Neutrophil (primary cell): ENCODE measurements around the gene TXNDC9.
"Not testable (repeated sequence)": the region's sequence is repeated elsewhere in the genome, so short reads cannot be mapped to it uniquely, and the experiment has no call there.

Experiments used
- H3K27ac ChIP-seq: fragments of 200-600 bp; sonication (generic); 2 replicates; pipeline ENCODE4 v1.5.1; 2016; ENCODE audit warnings: mild to moderate bottlenecking, moderate library complexity
- H3K27me3 ChIP-seq: fragments of 200-600 bp; sonication (generic); 2 replicates; pipeline ENCODE4 v1.6.0; 2016; ENCODE audit warnings: mild to moderate bottlenecking
- H3K36me3 ChIP-seq: fragments of 200-600 bp; sonication (generic); 2 replicates; pipeline ENCODE4 v1.5.1; 2017
- H3K4me1 ChIP-seq, 2 experiments: fragments of 200-600 bp in 1 of 2; sonication (generic) in 1 of 2; 1 replicate in 1 of 2; 2 replicates in 1 of 2; pipeline versions ENCODE4 v1.5.1 to v1.6.1; 2013 to 2016; ENCODE audit warnings: low read depth in 1 of 2, low read length in 1 of 2, mild to moderate bottlenecking in 1 of 2, moderate library complexity in 1 of 2; ENCODE audit not compliant: control insufficient read depth in 1 of 2, insufficient read depth in 1 of 2
- H3K4me3 ChIP-seq, 2 experiments: fragments of 200-600 bp in 1 of 2; sonication (generic) in 1 of 2; 1 replicate in 1 of 2; 2 replicates in 1 of 2; pipeline ENCODE4 v1.5.1; 2013 to 2016; ENCODE audit warnings: low read depth in 1 of 2, low read length in 1 of 2, mild to moderate bottlenecking in 1 of 2, moderate library complexity in 1 of 2
- H3K9me3 ChIP-seq: fragments of 200-600 bp; sonication (generic); 2 replicates; pipeline ENCODE4 v1.5.1; 2016
- TF ChIP-seq, protein P1 (sequence below): fragments of 200-600 bp; sonication (generic); IDR thresholded peaks from 2 replicates; pipeline ENCODE4 v1.5.1; 2016; ENCODE audit warnings: antibody characterized with exemption

TXNDC9 gene

DNA sequence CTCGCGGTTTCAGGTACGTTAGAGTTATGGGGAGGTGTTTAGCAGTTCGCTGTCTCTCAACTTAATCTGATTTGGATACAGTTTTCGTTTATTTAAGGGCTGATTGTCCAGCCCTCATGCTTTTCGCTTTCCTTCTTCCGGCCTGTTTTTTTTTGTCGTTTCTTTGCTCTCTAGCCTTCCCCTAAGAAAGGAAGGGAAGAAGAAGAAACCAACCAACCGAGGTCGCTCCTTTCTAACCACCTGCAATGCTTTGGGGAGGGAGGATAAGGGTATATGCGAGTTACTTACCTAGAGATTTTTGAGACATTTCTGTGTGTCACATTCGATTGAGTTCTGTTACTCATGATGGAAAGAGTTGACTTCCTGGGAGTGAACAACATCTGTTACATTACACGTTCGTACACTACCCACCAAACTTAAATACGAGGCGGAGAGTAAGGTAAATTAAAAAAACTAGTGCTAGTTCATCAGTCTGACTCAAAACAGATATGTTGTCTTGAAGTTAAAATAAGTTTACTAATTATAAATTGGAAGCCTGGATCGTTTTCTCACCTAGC lies 2.0 kb upstream of the TXNDC9 start:
- Histone ChIP-seq H3K4me1 (peaks cover 28 to 32% of the 10 kb centered on the region in 2 experiments), H3K36me3 (peaks cover 8% of the 10 kb centered on the region), H3K27me3 (no peaks in the 10 kb centered on the region), H3K27ac (peak overlapping the region; percentile 91), H3K4me3 (peak overlapping the region; percentile 86 to 100), H3K9me3 (no peaks in the 10 kb centered on the region)
- TF ChIP-seq, protein P1, sequence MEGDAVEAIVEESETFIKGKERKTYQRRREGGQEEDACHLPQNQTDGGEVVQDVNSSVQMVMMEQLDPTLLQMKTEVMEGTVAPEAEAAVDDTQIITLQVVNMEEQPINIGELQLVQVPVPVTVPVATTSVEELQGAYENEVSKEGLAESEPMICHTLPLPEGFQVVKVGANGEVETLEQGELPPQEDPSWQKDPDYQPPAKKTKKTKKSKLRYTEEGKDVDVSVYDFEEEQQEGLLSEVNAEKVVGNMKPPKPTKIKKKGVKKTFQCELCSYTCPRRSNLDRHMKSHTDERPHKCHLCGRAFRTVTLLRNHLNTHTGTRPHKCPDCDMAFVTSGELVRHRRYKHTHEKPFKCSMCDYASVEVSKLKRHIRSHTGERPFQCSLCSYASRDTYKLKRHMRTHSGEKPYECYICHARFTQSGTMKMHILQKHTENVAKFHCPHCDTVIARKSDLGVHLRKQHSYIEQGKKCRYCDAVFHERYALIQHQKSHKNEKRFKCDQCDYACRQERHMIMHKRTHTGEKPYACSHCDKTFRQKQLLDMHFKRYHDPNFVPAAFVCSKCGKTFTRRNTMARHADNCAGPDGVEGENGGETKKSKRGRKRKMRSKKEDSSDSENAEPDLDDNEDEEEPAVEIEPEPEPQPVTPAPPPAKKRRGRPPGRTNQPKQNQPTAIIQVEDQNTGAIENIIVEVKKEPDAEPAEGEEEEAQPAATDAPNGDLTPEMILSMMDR = no peak

DNA sequence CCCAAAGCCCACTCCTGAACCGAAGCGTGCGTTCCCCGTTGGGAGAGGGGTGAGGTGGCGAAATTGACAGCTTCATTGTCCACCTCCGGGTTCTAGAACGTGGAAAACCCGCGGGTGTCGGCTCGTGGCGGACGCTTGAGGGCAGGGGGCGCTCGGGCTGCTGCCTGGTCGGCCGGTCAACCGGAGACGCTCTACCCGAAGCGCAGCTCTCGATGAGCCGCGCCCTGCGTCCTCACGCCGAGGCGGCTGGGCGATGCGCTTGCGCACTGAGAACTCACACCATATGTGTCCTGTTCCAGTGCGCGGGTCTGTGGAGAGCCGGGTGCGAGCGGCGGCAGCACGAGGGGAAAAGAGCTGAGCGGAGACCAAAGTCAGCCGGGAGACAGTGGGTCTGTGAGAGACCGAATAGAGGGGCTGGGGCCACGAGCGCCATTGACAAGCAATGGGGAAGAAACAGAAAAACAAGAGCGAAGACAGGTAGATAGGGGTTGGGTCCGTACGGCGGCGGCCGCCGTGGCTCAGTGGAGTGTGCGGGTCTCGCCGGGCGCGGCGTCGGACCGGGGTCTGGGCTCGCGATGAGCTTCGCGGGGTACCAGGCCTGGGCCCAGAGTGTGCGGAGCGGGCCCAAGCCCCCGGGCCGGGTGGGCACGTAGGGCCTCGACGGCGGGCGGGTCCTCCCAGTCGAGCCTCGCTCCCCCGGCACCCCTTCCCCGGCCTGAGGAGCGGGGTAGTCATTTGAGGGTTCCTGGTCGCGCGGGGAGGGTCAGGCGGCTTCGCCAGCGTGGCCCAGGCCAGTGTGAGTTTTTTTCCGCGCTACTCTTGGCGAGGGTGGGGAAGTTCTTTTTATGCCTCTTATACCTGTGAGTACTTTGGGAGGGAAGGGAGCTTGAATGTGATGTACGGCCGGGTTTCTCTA lies 1.2 kb upstream of the TXNDC9 start, which contains the start of gene EIF5B:
Gene EIF5B, plus strand, starts transcription at position 277 of the 916 bp plus-strand sequence. Its CDS starts 166 bp downstream, at position 443.
- H3K36me3 ChIP-seq = peaks cover 15% of the 10 kb centered on the region
- H3K27me3 ChIP-seq = no peaks in the 10 kb centered on the region
- H3K27ac ChIP-seq = peak within 1 kb of the TSS; percentile 91
- H3K9me3 ChIP-seq = no peaks in the 10 kb centered on the region
- TF ChIP-seq, protein P1 = peak; percentile 70
- H3K4me3 ChIP-seq = peak within 1 kb of the TSS; percentile 86 to 100
- H3K4me1 ChIP-seq = peaks cover 28 to 32% of the 10 kb centered on the region in 2 experiments

DNA sequence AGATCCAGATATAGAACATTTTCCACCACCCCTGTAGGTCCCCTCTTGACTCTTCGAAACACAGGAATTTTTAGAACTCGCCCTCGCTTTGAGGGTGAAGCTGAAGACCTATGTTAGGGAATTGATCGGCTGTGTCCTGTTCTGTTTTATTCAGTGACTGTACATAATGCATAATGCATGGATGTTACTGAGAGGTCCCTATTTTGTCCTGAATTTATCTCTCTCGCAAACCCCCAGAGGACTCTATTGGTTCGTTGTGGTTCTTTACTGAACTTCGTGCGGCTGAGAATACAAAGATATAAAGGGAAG lies 625 bp upstream of the TXNDC9 start:
- Histone ChIP-seq H3K27ac (peak overlapping the region; percentile 91), H3K36me3 (peaks cover 21% of the 10 kb centered on the region), H3K4me3 (peak overlapping the region; percentile 86 to 100), H3K4me1 (peaks cover 28 to 32% of the 10 kb centered on the region in 2 experiments), H3K27me3 (no peaks in the 10 kb centered on the region), H3K9me3 (no peaks in the 10 kb centered on the region)
- TF ChIP-seq, protein P1 = no peak

GRCh38 chr2:99325384-99325783 lies 10.7 kb downstream of the TXNDC9 start:
- no peaks in the 10 kb centered on the region for H3K27me3 ChIP-seq
- H3K4me3 ChIP-seq = no peak overlapping the region
- H3K27ac ChIP-seq = no peak overlapping the region
- H3K36me3 ChIP-seq = peaks cover 96% of the 10 kb centered on the region
- no peaks in the 10 kb centered on the region for H3K4me1 ChIP-seq
- H3K9me3 ChIP-seq = no peaks in the 10 kb centered on the region
- TF ChIP-seq, protein P1 = no peak

GRCh38 chr2:99317873-99318200 lies 18.3 kb downstream of the TXNDC9 start:
- peaks cover 61% of the 10 kb centered on the region for H3K36me3 ChIP-seq
- not testable (repeated sequence) for H3K4me3 ChIP-seq, H3K9me3 ChIP-seq, H3K27me3 ChIP-seq, H3K27ac ChIP-seq, H3K4me1 ChIP-seq

GRCh38 chr2:99317161-99317872 lies 18.8 kb downstream of the TXNDC9 start:
- H3K27me3 ChIP-seq = no peaks in the 10 kb centered on the region
- H3K4me1 ChIP-seq = no peaks in the 10 kb centered on the region
- H3K9me3 ChIP-seq = no peaks in the 10 kb centered on the region
- no peak overlapping the region for H3K4me3 ChIP-seq
- TF ChIP-seq, protein P1 = no peak
- H3K36me3 ChIP-seq = peaks cover 56% of the 10 kb centered on the region
- H3K27ac ChIP-seq = no peak overlapping the region

- not testable (repeated sequence) for H3K4me1 ChIP-seq, H3K9me3 ChIP-seq, H3K27me3 ChIP-seq, H3K36me3 ChIP-seq, H3K27ac ChIP-seq, H3K4me3 ChIP-seq
Observed at GRCh38 chr2:99301097-99301496, 35.0 kb downstream of the TXNDC9 start, which contains the start of gene LYG1. TSS of gene LYG1 (minus strand) at chr2:99301197. CDS start at chr2:99295670, 5,527 bp downstream.
